SU-DHL-6 (cell line): ENCODE results near the gene ERLEC1.

ENCODE experiments used
- H2AFZ ChIP-seq: fragments of 200-600 bp; sonication (generic); 2 replicates; pipeline ENCODE4 v1.6.1; 2014; ENCODE audit warnings: low read depth, mild to moderate bottlenecking, moderate library complexity, mixed read lengths, antibody characterized with exemption, low read length; ENCODE audit not compliant: severe bottlenecking
- H3F3A ChIP-seq: fragments of 200-600 bp; shearing (Covaris generic); 2 replicates; pipeline ENCODE4 v1.6.0; 2016; ENCODE audit warnings: antibody characterized with exemption, mild to moderate bottlenecking; ENCODE audit not compliant: insufficient read depth
- H3K27ac ChIP-seq: fragments of 200-600 bp; sonication (generic); 2 replicates; pipeline ENCODE4 v1.5.1; 2016; ENCODE audit warnings: low read depth, mild to moderate bottlenecking, low read length, moderate library complexity, mixed read lengths
- H3K27me3 ChIP-seq: fragments of 200-600 bp; sonication (generic), shearing (Covaris generic); 2 replicates; pipeline ENCODE4 v1.6.0; 2014; ENCODE audit warnings: mild to moderate bottlenecking, low read length
- H3K36me3 ChIP-seq: fragments of 200-600 bp; sonication (generic); 2 replicates; pipeline ENCODE4 v1.6.1; 2014; ENCODE audit warnings: mild to moderate bottlenecking, low read length, mixed read lengths
- H3K4me2 ChIP-seq: fragments of 300-600, 200-600 bp; shearing (Covaris generic), sonication (generic); 2 replicates; pipeline ENCODE4 v1.6.0; 2014; ENCODE audit warnings: low read length, low read depth, mild to moderate bottlenecking; ENCODE audit not compliant: poor library complexity, severe bottlenecking
- H3K4me3 ChIP-seq: fragments of 200-600 bp; sonication (generic); 2 replicates; pipeline ENCODE4 v1.5.1; 2014; ENCODE audit warnings: antibody characterized with exemption, low read length, mild to moderate bottlenecking, mixed read lengths; ENCODE audit not compliant: insufficient read depth, poor library complexity, severe bottlenecking
- H3K79me2 ChIP-seq: fragments of 200-600 bp; sonication (generic); 2 replicates; pipeline ENCODE4 v1.6.1; 2014; ENCODE audit warnings: mild to moderate bottlenecking, low read length, moderate library complexity; ENCODE audit not compliant: insufficient read depth
- H3K9ac ChIP-seq: fragments of 200-600 bp; sonication (generic); 2 replicates; pipeline ENCODE4 v1.7.0; 2014; ENCODE audit warnings: mild to moderate bottlenecking, low read length
- H3K9me2 ChIP-seq: fragments of 200-600 bp; sonication (generic); replicated peaks from 2 replicates; pipeline ENCODE4 v1.6.1; 2014; ENCODE audit warnings: low read length; ENCODE audit not compliant: insufficient read depth
- H3K9me3 ChIP-seq: fragments of 200-600 bp; sonication (generic); 2 replicates; pipeline ENCODE4 v1.6.1; 2014; ENCODE audit warnings: low read length, mixed read lengths; ENCODE audit not compliant: insufficient read depth
- H4K20me1 ChIP-seq: fragments of 200-600 bp; sonication (generic); 2 replicates; pipeline ENCODE4 v1.6.1; 2014; ENCODE audit warnings: low read depth, mild to moderate bottlenecking, antibody characterized with exemption, low read length, moderate library complexity, mixed read lengths
- EZH2phosphoT487 ChIP-seq: fragments of 200-600 bp; sonication (generic), shearing (Covaris generic); conservative IDR thresholded peaks from 2 replicates; pipeline ENCODE4 v1.6.1; 2018; ENCODE audit warnings: mild to moderate bottlenecking, antibody characterized with exemption, low read length, moderate library complexity, mixed read lengths
- TF ChIP-seq, protein P1 (sequence below): fragments of 200-600 bp; sonication (generic); IDR thresholded peaks from one replicate; pipeline ENCODE4 v1.5.1; 2017; ENCODE audit warnings: antibody characterized with exemption, mild to moderate bottlenecking, low read length, moderate library complexity; ENCODE audit not compliant: insufficient read depth, poor library complexity, severe bottlenecking

ERLEC1 gene

DNA sequence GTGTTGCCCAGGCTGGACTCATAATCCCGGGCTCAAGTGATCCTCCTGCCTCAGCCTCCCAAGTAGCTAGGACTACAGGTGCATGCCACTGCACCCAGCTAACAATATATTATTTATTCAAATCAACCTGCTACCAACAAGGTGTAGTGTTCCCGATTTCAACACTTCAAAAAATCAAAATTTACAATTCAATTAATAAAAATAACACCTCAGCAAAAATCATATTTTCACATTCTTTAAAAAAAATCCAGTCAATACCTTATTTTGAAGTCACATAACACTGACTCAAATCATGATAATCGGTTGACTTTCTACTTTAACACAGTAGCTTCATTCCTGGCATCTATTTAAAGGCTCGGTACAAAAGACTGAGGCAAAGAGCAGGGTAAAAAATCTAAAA lies 65.7 kb downstream of the ERLEC1 start:
- Histone ChIP-seq H3K9ac (no peak overlapping the region), H3K79me2 (no peaks in the 10 kb centered on the region)

DNA sequence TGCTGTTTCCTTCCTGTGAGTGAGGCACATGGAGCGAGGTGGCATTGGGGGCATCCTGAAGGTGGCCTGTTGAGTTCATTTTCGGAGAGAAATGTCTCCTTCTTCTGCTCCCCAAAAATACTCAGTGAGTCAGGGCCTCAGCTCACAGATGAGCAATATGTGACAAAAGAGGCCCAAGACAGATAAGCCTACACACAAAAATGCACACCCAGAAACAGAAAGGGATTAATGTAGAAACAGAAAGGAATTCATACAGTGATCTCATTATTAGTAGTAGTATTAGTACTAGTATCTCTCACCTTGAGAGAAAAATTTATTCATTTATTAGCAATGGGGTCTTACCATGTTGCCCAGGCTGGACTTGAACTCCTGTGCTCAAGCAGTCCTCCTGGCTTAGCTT lies 67.8 kb downstream of the ERLEC1 start:
- H3K27me3 ChIP-seq: no peaks in the 10 kb centered on the region
- no peak overlapping the region for H3K4me2 ChIP-seq
- H2AFZ ChIP-seq: no peak overlapping the region
- TF ChIP-seq, protein P1, sequence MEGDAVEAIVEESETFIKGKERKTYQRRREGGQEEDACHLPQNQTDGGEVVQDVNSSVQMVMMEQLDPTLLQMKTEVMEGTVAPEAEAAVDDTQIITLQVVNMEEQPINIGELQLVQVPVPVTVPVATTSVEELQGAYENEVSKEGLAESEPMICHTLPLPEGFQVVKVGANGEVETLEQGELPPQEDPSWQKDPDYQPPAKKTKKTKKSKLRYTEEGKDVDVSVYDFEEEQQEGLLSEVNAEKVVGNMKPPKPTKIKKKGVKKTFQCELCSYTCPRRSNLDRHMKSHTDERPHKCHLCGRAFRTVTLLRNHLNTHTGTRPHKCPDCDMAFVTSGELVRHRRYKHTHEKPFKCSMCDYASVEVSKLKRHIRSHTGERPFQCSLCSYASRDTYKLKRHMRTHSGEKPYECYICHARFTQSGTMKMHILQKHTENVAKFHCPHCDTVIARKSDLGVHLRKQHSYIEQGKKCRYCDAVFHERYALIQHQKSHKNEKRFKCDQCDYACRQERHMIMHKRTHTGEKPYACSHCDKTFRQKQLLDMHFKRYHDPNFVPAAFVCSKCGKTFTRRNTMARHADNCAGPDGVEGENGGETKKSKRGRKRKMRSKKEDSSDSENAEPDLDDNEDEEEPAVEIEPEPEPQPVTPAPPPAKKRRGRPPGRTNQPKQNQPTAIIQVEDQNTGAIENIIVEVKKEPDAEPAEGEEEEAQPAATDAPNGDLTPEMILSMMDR: no peak
- no peak for TF ChIP-seq EZH2phosphoT487
- H3K36me3 ChIP-seq: no peaks in the 10 kb centered on the region
- no peaks in the 10 kb centered on the region for H3K9me3 ChIP-seq
- no peaks in the 10 kb centered on the region for H3K9me2 ChIP-seq
- H3K79me2 ChIP-seq: no peaks in the 10 kb centered on the region
- no peak overlapping the region for H3K27ac ChIP-seq
- no peak overlapping the region for H3K4me3 ChIP-seq
- no peaks in the 10 kb centered on the region; the same call in 1 of the 2 replicates for H3F3A ChIP-seq
- no peaks in the 10 kb centered on the region for H4K20me1 ChIP-seq
- H3K9ac ChIP-seq: no peak overlapping the region

More for the DNA sequence above, 65.7 kb downstream of the ERLEC1 start:
- Histone ChIP-seq H3F3A (no peaks in the 10 kb centered on the region), H3K36me3 (0 out of 2 replicates have a peak, but pooled peaks cover 3% of the 10 kb centered on the region), H3K4me3 (no peak overlapping the region), H3K27me3 (no peaks in the 10 kb centered on the region), H3K27ac (no peak overlapping the region), H2AFZ (no peak overlapping the region), H3K9me2 (no peaks in the 10 kb centered on the region), H4K20me1 (no peaks in the 10 kb centered on the region), H3K4me2 (no peak overlapping the region), H3K9me3 (no peaks in the 10 kb centered on the region)
- TF ChIP-seq, protein P1: no peak
- TF ChIP-seq EZH2phosphoT487: no peak

DNA sequence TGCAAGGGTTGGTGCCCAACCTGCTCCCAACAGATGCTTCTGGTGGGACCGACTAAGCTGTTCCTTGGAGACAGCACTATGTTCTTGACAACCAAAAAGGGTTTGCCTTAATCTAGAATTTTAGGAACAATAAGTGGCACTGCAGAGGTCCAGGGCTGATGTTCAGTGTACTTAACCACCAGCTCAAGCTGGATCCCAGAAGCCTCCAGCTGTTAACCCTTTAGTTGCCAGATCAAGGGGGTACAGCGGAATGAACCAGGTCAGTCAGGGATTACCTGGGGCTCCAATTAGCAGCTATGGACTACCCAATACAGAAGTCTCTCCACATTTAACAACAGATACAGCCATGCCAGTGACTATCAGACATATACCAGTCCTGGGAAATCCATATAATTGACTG lies 69.4 kb downstream of the ERLEC1 start:
- H3K9me2 ChIP-seq: no peaks in the 10 kb centered on the region
- TF ChIP-seq, protein P1: no peak
- TF ChIP-seq EZH2phosphoT487: no peak
- H3K79me2 ChIP-seq: no peaks in the 10 kb centered on the region
- H4K20me1 ChIP-seq: no peaks in the 10 kb centered on the region
- no peak overlapping the region for H3K9ac ChIP-seq
- H3K9me3 ChIP-seq: no peaks in the 10 kb centered on the region
- H3K27me3 ChIP-seq: no peaks in the 10 kb centered on the region
- no peak overlapping the region for H2AFZ ChIP-seq
- H3K4me2 ChIP-seq: no peak overlapping the region
- peaks cover 11% of the 10 kb centered on the region; the same call in 1 of the 2 replicates for H3K36me3 ChIP-seq
- no peaks in the 10 kb centered on the region; the same call in 1 of the 2 replicates for H3F3A ChIP-seq
- no peak overlapping the region for H3K4me3 ChIP-seq
- H3K27ac ChIP-seq: no peak overlapping the region
